Neural progenitor cell (in vitro differentiated cells): ENCODE results near the gene COX6A2.

Experiments
- CTCF ChIP-seq: fragments of 200-600 bp; sonication (generic); IDR thresholded peaks from 2 replicates; pipeline ENCODE4 v1.5.1; 2017; ENCODE audit warnings: antibody characterized with exemption, mild to moderate bottlenecking
- EZH2 ChIP-seq: fragments of 200-600 bp; sonication (generic); IDR thresholded peaks from 2 replicates; pipeline ENCODE4 v1.6.1; 2017; ENCODE audit warnings: antibody characterized with exemption, mild to moderate bottlenecking, moderate library complexity

- TF ChIP-seq CTCF = no peak
- TF ChIP-seq EZH2 = no peak
Measured at GRCh38 chr16:31417916-31418315, 10.2 kb downstream of the COX6A2 start.
